ENCODE measurements around the gene BRD3. TPM values are rescaled to one million over a fixed set of nuclear protein-coding genes. Genes with fewer than 3 reads are reported as not detected.

BRD3 gene
- total and polyA plus RNA-seq, 2 of the 8 experiments (the other 6 are each of a cell fraction or from before 2014, with no cell fraction given) = 31.0 to 82.7 TPM

- TF ChIP-seq SAP30 (IDR thresholded peaks at IDR 0.05; ENCODE audit: insufficient read depth, insufficient replicate concordance, low read length) (no peak), POLR2AphosphoS5 (IDR thresholded peaks at IDR 0.05; ENCODE audit: low read depth, low read length) (no peak), RBBP5 (IDR thresholded peaks at IDR 0.05; ENCODE audit: borderline replicate concordance, low read depth, low read length) (no peak)
- TF ChIP-seq, protein P1, sequence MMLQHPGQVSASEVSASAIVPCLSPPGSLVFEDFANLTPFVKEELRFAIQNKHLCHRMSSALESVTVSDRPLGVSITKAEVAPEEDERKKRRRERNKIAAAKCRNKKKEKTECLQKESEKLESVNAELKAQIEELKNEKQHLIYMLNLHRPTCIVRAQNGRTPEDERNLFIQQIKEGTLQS (IDR thresholded peaks at IDR 0.05; ENCODE audit: insufficient read depth, low read depth, low read length) = no peak
Measured at GRCh38 chr9:134039386-134040175, 28.2 kb downstream of the BRD3 start (continued).
